ENCODE data around the gene KIAA1755. TPM values are rescaled to one million over a fixed set of nuclear protein-coding genes. Genes with fewer than 3 reads are reported as not detected.

The KIAA1755 gene
- total RNA-seq, 1 experiment from 2014 or later = 0.22 TPM

DNA sequence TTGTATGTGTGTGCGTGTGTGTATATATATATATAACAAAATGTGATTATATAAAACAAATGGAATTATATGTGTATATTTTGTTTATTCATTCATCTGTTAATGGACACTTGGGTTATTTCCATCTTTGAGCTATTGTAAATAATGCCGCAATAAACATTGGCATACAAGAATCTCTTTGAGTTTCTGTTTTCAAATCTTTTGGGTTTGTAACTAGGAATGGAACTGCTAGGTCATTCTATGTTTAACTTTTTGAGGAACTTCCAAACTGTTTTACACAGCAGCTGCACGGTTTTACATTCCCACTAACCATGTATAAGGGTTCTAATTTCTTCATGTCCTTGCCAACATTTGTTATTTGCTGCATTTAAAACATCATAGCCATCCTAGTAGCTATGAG, 55.5 kb downstream of the KIAA1755 start:
- BruUV-seq (replicated peaks) = no TSS peak
- TF ChIP-seq EZH2 (IDR thresholded peaks at IDR 0.05; ENCODE audit: low read depth) = no peak
- no peak for TF ChIP-seq CTCF (conservative IDR thresholded peaks at IDR 0.05)
- Histone ChIP-seq H3K36me3 (ENCODE audit: low read depth) (no peaks in the 10 kb centered on the region), H3K9me3 (ENCODE audit: insufficient read depth, low read depth) (no peaks in the 10 kb centered on the region), H4K20me1 (ENCODE audit: insufficient read depth) (no peaks in the 10 kb centered on the region), H3K79me2 (ENCODE audit: low read depth) (no peaks in the 10 kb centered on the region), H3K27ac (no peak overlapping the region), H3K4me1 (replicated peaks; ENCODE audit: insufficient read depth) (peaks cover 31% of the 10 kb centered on the region), H2AFZ (no peak overlapping the region), H3K4me2 (no peak overlapping the region), H3K27me3 (ENCODE audit: insufficient read depth, low read depth) (no peaks in the 10 kb centered on the region), H3F3A (ENCODE audit: insufficient read depth, low read depth) (peaks cover 19% of the 10 kb centered on the region; the same call in 1 of the 2 replicates), H3K4me3 (no peak overlapping the region), H3K9me2 (ENCODE audit: insufficient read depth) (no peaks in the 10 kb centered on the region)
- no peak for DNase-seq
- POLR2A ChIA-PET (ENCODE audit: unreplicated experiment) = no interaction called here
- intact Hi-C loops (cut with micrococcal nuclease; ENCODE audit: unreplicated experiment) = no loop called here
- CTCF ChIA-PET = no interaction called here

DNA sequence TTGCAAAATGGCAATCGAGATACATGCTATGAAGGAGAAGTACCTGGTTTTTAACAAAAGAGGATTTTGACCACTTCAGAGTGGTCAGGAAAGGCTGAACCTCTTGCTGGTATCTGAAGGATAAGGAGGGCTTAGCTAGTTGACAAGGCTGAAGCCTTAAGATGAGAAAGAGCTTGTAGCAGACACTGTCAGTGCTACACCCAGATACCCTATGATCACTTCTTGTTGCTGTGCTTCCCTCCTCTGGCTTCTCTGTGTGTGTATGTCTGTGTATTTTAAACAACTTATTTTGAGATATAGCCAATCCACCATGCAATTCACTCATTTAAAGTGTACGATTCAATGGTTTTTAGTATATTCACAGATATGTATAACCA, 56.6 kb downstream of the KIAA1755 start:
- H3K4me3 ChIP-seq = no peak overlapping the region
- H3F3A ChIP-seq (ENCODE audit: insufficient read depth, low read depth) = peaks cover 19% of the 10 kb centered on the region; the same call in 1 of the 2 replicates
- H4K20me1 ChIP-seq (ENCODE audit: insufficient read depth) = no peaks in the 10 kb centered on the region
- BruUV-seq (replicated peaks) = no TSS peak
- H3K4me2 ChIP-seq = no peak overlapping the region
- DNase-seq = no peak
- POLR2A ChIA-PET (ENCODE audit: unreplicated experiment) = no interaction called here
- TF ChIP-seq EZH2 (IDR thresholded peaks at IDR 0.05; ENCODE audit: low read depth) (no peak), CTCF (conservative IDR thresholded peaks at IDR 0.05) (no peak)
- H3K79me2 ChIP-seq (ENCODE audit: low read depth) = no peaks in the 10 kb centered on the region
- no peaks in the 10 kb centered on the region for H3K36me3 ChIP-seq (ENCODE audit: low read depth)
- no peaks in the 10 kb centered on the region for H3K9me3 ChIP-seq (ENCODE audit: insufficient read depth, low read depth)
- no peak overlapping the region for H3K27ac ChIP-seq
- intact Hi-C loops (cut with micrococcal nuclease; ENCODE audit: unreplicated experiment) = no loop called here
- H3K9me2 ChIP-seq (ENCODE audit: insufficient read depth) = no peaks in the 10 kb centered on the region
- H3K27me3 ChIP-seq (ENCODE audit: insufficient read depth, low read depth) = no peaks in the 10 kb centered on the region
- peaks cover 29% of the 10 kb centered on the region for H3K4me1 ChIP-seq (replicated peaks; ENCODE audit: insufficient read depth)
- CTCF ChIA-PET = no interaction called here
- H2AFZ ChIP-seq = no peak overlapping the region

GRCh38 chr20:38203337-38203980, 57.1 kb downstream of the KIAA1755 start:
- H3K36me3 ChIP-seq (ENCODE audit: low read depth) = no peaks in the 10 kb centered on the region
- no peaks in the 10 kb centered on the region for H3K27me3 ChIP-seq (ENCODE audit: insufficient read depth, low read depth)
- no peaks in the 10 kb centered on the region for H3K9me3 ChIP-seq (ENCODE audit: insufficient read depth, low read depth)
- POLR2A ChIA-PET (ENCODE audit: unreplicated experiment) = no interaction called here
- no TSS peak for BruUV-seq (replicated peaks)
- H3K4me2 ChIP-seq = no peak overlapping the region
- H3K4me3 ChIP-seq = no peak overlapping the region
- no peak for DNase-seq
- TF ChIP-seq EZH2 (IDR thresholded peaks at IDR 0.05; ENCODE audit: low read depth) (no peak), CTCF (conservative IDR thresholded peaks at IDR 0.05) (no peak)
- H2AFZ ChIP-seq = no peak overlapping the region
- no peak overlapping the region for H3K27ac ChIP-seq
- peaks cover 23% of the 10 kb centered on the region; the same call in 1 of the 2 replicates for H3F3A ChIP-seq (ENCODE audit: insufficient read depth, low read depth)
- H3K9me2 ChIP-seq (ENCODE audit: insufficient read depth) = no peaks in the 10 kb centered on the region
- H3K4me1 ChIP-seq (replicated peaks; ENCODE audit: insufficient read depth) = peaks cover 29% of the 10 kb centered on the region
- intact Hi-C loops (cut with micrococcal nuclease; ENCODE audit: unreplicated experiment) = no loop called here
- CTCF ChIA-PET = no interaction called here
- H4K20me1 ChIP-seq (ENCODE audit: insufficient read depth) = no peaks in the 10 kb centered on the region
- H3K79me2 ChIP-seq (ENCODE audit: low read depth) = no peaks in the 10 kb centered on the region

All from PC-9 (cell line).